D721Med (cell line): ENCODE results near the gene CHMP1B.

ENCODE experiments used
- DNase-seq: peaks from one replicate; pipeline ENCODE4 v3.0.0; 2011; ENCODE audit warnings: low spot score; ENCODE audit not compliant: insufficient read length
- FAIRE-seq: peaks from 2 replicates; lab custom pipeline; 2011; peaks lifted over from hg19 to GRCh38; lab: Jason Lieb, UNC
- TF ChIP-seq, protein P1 (sequence below): IDR thresholded peaks from 2 replicates; pipeline ENCODE4 v1.5.1; 2012; ENCODE audit warnings: mild to moderate bottlenecking, control low read depth; ENCODE audit not compliant: insufficient read depth; ENCODE audit errors: missing control alignments

CHMP1B gene

DNA sequence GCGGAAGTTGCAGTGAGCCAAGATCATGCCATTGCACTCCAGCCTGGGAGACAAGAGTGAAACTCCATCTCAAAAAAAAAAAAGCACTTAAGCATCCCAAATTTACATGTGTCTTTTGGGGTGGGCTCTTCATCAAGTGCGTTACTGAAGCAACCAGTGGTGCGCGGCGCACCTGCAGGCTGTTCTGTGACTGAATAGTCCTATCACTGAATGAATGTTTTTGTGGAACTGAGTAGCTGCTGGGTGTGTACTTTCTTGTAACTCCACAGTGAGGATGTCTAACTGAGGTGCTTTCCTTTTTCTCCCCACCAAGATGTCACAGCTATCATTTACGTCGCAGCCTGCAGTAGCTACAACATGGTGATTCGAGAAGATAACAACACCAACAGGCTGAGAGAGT lies 17.0 kb downstream of the CHMP1B start:
- no peak for FAIRE-seq
- TF ChIP-seq, protein P1, sequence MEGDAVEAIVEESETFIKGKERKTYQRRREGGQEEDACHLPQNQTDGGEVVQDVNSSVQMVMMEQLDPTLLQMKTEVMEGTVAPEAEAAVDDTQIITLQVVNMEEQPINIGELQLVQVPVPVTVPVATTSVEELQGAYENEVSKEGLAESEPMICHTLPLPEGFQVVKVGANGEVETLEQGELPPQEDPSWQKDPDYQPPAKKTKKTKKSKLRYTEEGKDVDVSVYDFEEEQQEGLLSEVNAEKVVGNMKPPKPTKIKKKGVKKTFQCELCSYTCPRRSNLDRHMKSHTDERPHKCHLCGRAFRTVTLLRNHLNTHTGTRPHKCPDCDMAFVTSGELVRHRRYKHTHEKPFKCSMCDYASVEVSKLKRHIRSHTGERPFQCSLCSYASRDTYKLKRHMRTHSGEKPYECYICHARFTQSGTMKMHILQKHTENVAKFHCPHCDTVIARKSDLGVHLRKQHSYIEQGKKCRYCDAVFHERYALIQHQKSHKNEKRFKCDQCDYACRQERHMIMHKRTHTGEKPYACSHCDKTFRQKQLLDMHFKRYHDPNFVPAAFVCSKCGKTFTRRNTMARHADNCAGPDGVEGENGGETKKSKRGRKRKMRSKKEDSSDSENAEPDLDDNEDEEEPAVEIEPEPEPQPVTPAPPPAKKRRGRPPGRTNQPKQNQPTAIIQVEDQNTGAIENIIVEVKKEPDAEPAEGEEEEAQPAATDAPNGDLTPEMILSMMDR: no peak
- no peak for DNase-seq

DNA sequence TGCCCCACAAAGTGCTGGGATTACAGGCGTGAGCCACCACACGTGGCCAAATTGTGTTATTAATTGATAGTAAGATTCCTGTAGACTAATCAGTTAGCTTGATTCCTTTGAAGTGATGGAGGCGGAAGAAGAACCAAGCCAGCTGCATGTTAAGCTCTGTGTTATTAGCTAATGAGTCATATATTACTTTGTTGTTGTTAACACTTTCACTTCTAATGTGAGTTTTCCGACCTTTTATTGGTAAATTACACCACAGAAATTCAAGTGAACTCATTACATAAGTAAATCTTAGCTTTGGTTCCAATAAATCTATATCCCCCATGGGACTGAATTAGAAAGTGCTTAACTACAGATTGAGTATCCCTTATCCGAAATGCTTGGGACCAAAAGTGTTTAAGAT lies 20.3 kb downstream of the CHMP1B start:
- DNase-seq: no peak
- TF ChIP-seq, protein P1: no peak
- FAIRE-seq: no peak

DNA sequence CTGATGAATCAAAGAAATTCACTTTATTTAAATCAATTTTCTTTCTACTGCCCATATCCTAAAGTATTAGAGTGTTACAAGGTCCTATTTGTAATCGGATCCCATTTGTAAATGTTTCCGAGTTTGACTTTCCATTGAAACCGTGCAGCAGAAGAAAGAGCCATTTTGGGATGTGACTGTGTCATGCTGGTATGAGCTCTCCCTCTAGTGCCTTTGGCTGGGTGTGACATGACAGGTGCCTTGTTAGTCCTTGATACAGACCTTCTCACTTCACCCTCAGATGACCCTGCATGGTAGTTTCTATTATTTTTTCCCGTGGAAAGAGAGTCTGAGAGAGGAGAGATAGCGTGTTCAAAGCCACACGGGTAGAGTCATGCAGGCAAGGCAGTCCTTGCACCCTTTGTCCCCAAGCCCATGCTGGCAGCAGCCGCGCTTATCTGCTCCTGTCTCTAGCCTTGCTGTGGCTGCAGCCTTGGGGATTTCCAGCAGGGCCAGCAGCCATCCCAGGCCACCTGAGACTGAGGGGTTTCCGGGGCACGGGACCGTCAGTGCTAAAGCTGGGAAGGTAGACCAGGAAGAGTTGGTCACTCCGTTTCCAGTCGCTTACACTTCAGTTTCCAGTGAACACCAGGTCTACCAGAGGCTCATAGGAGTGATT lies 21.4 kb downstream of the CHMP1B start:
- FAIRE-seq: no peak
- TF ChIP-seq, protein P1: peak; percentile 37
- DNase-seq: no peak

DNA sequence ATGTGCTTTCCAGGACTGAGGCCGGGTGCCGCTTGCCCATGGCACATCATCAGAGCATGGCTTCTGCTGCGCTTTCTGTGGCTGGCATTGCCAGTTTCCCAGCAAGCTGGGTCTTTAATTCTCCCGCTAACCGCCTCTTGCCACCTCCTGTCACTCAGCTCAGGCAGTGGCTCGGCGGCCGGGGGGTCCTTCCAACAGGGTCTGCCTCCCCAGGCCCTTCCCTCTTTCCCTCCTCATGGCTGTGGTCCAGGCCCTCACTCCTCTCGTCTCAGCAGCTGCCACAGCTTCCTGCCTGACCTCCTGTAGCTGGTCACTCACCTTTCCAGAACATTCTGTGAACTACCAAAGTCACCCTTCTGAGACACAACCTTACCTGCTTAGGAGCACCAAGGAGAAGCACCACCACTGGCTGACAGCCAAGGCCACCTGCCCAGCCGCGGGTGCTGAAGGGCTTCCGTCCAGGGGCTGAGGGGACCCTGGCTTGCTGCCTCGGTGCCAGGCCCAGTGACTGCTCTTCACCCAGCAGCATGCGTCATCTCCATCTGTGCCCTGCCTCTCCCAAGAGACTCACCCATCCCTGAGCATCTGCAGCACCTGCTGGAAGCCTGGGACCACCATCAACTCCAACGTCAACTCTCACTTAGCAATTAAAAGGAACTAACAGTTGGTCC lies 22.6 kb downstream of the CHMP1B start:
- TF ChIP-seq, protein P1: no peak
- FAIRE-seq (no peak), DNase-seq (no peak)

DNA sequence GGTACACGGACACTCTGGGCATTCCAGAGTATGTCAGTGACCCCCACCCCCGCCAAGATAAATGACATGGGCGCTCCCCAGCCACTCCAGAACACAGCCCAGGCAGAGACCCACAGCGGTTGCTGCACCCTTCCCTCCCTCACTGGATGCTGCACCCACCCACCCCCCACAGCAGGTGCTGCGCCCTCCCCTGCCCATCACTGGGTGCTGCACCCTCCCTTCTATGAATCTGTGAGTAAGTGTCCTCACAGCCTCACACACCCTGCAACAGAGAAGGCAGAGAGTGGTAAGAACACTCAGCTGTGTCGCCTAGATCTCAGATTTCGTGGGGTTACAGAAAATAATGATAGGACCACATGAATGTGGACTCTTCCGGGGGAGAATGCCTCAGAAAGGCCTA lies 23.5 kb downstream of the CHMP1B start:
- TF ChIP-seq, protein P1: no peak
- no peak for FAIRE-seq
- no peak for DNase-seq

DNA sequence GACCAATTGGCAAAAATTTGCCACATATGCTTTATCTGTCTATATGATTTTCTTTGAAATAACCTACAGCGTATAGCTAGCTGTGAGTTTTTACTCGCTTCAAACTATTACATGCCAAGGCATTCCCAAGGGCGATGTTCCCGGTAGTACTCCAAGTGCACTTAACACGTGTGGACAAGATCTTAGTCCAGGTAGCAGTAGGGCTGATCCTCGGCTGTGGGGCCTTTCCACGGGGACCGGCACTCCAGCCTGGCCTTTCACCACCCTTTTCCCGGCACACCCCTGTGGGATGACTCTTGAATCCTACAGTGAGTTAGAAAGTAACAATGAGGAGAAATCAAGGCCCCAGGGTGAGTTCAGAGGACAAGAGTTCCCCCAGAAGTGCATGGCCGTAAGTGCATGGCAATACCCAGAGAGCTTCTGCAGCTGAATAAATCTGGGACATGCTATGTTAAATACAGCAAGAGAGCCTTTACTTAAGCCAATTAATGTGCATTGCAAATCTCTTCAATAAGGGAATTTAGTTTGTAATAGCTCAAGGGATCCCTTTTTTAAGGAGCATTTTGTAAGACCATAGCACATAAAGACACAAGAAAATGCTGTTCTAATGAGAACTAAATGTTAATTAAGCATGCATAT lies 26.4 kb downstream of the CHMP1B start:
- no peak for DNase-seq
- TF ChIP-seq, protein P1: no peak
- FAIRE-seq: no peak
